HG02970 (cell line): Measurements from ENCODE around the gene ORC3.
"Not testable (repeated sequence)": the region's sequence is repeated elsewhere in the genome, so short reads cannot be mapped to it uniquely, and the experiment has no call there.

Experiments
- ATAC-seq: cut with Tn5 transposase; IDR thresholded peaks from one replicate; pipeline ENCODE4 v1.9.1; 2021; ENCODE audit warnings: mild to moderate bottlenecking, moderate library complexity, moderate number of reproducible peaks; ENCODE audit not compliant: unreplicated experiment, low FRiP score

ORC3 gene

DNA sequence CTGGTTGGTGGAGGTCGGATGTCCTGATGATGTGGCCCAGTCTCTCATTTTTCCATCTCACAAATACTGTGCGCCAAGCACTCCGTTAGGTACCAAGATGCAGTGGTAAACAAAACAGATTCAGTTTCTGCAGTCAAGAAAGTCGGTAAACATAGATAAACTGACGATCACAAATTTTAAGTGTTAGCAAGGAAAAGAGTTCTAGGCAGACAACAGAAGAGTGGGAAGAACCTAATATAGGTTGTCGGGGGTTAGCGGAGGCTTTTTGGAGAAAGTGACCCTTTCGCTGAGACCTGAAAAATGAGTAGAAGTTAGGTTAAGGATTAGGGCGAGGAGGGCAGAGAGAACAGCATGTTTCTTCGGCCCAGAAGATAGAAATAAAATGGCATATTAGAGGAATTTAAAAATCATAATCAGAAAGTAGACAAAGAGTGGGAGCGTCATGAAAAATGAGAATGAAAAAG, 514 bp downstream of the ORC3 start:
- no peak for ATAC-seq

GRCh38 chr6:87590990-87591389, 1.1 kb downstream of the ORC3 start:
- no peak for ATAC-seq

- ATAC-seq, result no peak
Measured at GRCh38 chr6:87600576-87600975, 10.6 kb downstream of the ORC3 start.

GRCh38 chr6:87606199-87606598, 16.3 kb downstream of the ORC3 start:
- no peak for ATAC-seq

- no peak for ATAC-seq
Measured at GRCh38 chr6:87608802-87609201, 18.9 kb downstream of the ORC3 start.

- not testable (repeated sequence) for ATAC-seq
Measured at GRCh38 chr6:87613018-87613417, 23.1 kb downstream of the ORC3 start.

- no peak for ATAC-seq
Measured at GRCh38 chr6:87617405-87617804, 27.5 kb downstream of the ORC3 start.

- ATAC-seq, result no peak
Measured at GRCh38 chr6:87618531-87618930, 28.6 kb downstream of the ORC3 start.

GRCh38 chr6:87623248-87623647, 33.3 kb downstream of the ORC3 start:
- no peak for ATAC-seq

DNA sequence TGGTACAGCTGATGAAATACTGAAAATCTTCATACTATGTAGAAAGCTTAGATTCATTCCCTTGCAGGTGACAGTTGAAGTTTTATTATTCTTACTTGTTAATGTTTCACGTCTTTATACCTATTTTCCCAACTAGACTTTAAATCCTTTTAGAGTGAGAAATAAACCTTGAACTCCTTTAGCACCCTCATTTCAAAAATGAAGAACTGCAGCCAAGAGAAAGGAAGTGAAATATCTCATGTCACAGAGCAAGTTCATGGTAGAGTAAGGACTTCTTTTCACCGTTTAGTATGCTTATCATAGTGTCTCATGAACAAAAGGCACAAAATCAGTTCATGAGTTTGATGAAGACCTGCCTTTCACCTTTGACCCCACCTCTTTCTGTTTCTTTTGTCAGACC, 38.5 kb downstream of the ORC3 start:
- ATAC-seq, result no peak

DNA sequence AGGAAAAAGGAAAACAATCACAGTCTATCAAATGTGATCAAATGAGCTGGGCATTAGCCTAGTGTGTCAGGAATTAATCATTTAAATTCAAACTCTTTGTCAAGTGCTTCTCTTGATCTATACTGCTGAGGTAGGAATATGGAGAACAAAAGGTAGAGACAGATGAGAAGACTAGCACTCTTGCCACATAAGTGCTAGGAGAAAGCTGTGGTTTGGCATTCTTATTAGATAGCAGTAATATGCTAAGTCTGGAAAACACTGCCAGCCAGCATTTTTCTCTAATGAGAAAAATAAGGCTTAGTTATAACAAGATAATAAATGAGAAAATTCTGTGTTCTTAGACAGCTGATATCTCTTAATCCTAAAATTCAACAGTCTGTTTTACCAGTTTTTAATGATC, 38.9 kb downstream of the ORC3 start:
- ATAC-seq, result no peak

DNA sequence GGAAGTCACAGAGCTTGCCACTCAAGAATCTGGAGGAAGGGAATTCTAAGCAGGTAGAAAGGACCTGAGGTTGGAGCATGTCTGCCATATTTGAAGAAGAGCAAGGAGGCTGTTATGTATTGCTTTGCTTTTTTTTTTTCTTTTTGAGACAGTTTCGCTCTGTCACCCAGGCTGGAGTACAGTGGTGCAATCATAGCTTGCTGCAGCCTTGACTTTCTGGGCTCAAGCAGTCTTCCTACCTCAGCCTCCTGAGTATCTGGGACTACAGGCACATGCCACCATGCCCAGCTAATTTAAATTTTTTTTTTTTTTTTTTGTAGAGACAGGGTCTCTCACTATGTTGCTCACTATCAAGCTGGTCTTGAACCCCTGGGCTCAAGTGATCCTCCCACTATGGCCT, 40.8 kb downstream of the ORC3 start:
- ATAC-seq, result no peak

- no peak for ATAC-seq
Measured at GRCh38 chr6:87633851-87634250, 43.9 kb downstream of the ORC3 start.

DNA sequence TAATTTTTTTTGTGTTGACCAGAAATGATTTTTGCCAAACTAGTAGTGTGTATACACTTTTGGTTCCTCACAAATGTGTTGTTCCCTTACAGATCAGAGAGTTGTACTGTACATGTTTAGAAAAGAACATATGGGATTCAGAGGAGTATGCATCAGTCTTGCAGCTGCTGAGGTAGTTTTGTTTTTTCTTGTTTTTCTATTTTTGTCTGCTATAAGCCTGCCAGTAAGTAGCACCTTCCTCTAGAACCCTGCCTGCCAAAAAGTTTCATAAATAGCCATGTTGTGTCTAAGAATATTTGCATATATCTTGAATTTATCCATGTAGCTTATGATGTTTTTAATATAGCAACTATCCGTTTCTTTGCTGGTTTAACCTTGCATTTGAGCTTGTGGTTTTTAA, 46.4 kb downstream of the ORC3 start:
- no peak for ATAC-seq

DNA sequence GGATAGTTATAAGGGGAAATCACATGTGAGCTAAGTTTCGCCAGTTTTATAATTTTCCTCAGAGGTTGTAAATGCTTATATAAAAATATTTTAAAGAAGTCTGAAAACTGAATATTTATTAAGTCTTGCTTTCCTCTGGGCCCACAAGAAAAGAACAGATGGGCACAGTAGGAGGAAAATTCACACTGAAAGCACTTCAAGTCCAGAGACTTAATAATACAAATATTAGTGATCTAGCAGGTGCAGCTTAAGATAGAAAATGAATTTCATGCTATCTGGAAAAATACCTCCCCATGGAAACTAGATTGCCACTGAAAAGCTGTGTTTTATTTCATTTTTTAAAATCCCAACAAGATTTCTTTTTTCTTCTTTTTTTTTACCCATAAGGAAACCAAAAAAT, 47.2 kb downstream of the ORC3 start:
- ATAC-seq, result no peak

- no peak for ATAC-seq
Measured at GRCh38 chr6:87639373-87639772, 49.4 kb downstream of the ORC3 start.

- no peak for ATAC-seq
Measured at GRCh38 chr6:87641065-87641692, 51.2 kb downstream of the ORC3 start.

DNA sequence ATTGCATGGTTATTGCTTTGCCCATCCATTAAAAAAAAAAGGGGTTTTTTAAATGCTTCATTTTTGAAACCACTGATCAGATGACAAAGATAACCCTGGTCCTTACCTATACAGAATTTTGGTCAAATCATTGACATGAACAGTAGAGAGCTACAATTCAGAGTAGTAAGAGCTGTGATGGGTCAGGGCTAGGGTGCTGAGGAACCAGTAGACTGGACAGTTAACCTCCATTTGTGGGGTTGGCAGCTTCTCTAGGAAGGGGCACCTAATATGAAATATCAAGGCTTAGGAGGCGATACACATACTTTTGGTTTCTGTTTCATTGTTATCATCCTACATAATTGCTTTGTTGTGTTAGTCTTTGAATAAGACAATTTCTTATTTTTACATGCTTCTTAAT, 55.1 kb downstream of the ORC3 start:
- ATAC-seq, result no peak

DNA sequence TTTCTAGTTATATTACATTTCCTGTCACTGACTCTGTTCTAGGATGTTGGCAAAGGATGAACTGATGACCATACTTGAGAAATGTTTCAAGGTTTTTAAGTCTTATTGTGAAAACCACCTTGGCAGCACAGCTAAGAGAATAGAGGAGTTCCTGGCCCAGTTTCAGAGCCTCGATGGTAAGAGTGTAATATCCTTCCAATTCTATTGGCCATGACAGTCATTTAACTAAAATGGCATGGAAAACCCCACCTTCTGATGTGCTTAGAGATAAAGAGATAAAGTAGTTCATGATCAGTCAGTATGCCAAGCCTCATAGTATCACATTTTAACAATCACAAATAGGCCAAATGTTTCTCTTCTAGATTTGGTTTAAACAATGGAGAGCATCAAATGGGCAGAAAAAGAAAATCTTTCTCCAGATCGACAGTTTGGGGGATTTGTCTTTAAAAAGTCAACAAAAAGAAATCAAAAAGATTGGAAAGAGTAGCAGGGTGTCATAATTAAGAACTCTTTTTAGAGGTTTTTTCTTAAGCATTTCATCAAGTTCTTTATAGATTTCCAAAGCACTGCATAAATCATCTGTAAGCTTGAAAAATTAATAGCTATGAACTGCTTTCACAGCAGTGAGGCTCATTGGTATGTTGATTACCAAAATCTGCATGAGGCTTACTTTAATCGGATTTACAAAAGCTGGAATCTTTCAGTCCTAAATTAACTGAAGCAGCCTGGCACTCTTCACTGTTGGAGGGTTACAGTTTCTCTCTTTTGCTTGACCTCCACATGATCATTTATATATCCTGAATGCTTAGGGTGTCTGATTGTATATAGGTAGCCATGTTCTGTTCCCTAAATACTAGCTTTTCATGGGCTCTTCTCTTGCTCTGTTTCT, 63.4 kb downstream of the ORC3 start:
- no peak for ATAC-seq

DNA sequence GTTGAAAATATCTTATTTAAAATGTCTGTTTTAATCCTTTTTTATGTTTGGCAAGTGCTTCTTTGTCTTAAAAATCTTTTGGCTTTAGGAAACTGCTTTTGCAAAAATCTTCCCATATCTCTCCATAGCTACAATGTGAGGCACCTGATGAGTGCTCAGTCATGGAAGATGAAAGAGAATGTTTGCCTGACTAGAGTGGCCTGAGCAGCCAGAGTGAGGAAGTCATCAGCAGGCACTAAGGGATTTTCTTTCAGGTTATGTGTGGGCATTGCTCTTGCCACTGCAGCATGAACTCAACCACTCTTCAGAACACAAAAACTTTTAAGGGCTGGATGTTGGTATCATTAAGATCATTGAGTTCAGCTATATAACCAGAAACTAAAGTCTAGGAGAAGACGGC, 64.2 kb downstream of the ORC3 start:
- no peak for ATAC-seq

DNA sequence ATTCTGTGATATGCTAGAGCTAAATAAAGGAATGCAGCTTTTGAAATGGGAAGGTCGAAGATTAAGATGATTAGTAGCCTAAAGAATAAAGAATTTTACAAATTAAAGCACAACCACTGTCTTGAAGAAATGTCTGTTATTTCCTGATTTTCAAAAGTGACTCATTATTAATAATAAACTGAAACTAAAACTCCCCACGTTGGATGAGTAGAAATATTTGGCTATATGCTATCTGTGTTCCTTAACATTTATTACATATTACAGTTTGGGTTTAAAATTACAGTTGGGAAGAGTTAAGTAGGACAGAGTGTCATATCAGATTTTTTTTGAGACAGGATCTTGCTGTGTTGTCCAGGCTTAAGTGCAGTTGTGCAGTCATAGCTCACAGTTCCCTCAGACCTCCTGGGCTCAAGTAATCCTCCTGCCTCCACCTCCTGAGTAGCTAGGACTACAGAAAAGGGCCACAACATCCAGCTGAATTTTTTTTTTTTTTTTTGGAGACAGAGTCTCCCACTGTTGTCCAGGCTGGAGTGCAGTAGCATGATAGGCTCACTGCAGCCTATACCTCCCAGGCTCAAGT, 65.0 kb downstream of the ORC3 start:
- ATAC-seq, result no peak

DNA sequence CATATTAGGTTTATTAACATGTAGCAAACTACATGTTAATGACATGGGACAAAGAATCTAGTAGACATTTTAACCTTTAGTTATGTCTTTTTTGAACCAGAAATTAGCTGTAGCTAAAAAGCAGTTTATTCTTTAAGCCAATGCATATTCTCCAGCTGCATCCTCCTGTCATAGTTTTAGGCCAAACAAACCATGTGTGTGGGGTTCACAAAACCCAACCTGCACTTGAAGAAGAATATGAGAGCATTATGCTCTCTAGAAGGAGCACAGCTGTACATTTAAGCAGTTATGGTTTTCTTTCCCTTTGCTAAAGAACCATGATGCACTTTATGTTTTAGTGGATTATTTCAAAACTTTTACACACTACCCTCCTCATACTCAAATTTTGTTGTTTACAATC, 65.9 kb downstream of the ORC3 start:
- ATAC-seq, result no peak
